Gastrocnemius medialis (tissue), 4 donors: ENCODE results near the gene TIMP3.

Experiments
- CTCF ChIP-seq, 5 experiments: fragments of 450-650 bp in 3 of 5; fragments of 200-600 bp in 2 of 5; sonication (generic) in 2 of 5; IDR thresholded peaks in 4 of 5; conservative IDR thresholded peaks in 1 of 5; 1 replicate in 4 of 5; 2 replicates in 1 of 5; pipeline ENCODE4 v1.5.1; 2016 to 2019; ENCODE audit warnings: antibody characterized with exemption in 5 of 5, mild to moderate bottlenecking in 3 of 5, moderate library complexity in 3 of 5
- POLR2A ChIP-seq, 2 donors: fragments of 450-650 bp; IDR thresholded peaks; one replicate each; pipeline ENCODE4 v1.6.1; 2017; ENCODE audit warnings: antibody characterized with exemption in 2 of 2, mild to moderate bottlenecking in 2 of 2, moderate library complexity in 2 of 2

- TF ChIP-seq POLR2A (IDR thresholded peaks at IDR 0.05), result no peak
- TF ChIP-seq CTCF (IDR thresholded peaks at IDR 0.05 in 4 of 5, conservative IDR thresholded peaks at IDR 0.05 in 1 of 5), result no peak
Measured at GRCh38 chr22:32880505-32880892, 79.0 kb downstream of the TIMP3 start.
